ENCODE measurements around the gene PCSK5. TPM values are rescaled to one million over a fixed set of nuclear protein-coding genes. Genes with fewer than 3 reads are reported as not detected.

Gene PCSK5
- total RNA-seq, 5 donors from 2014 or later (not counting 1 experiment from before 2014, with no cell fraction given): 9.1 to 24.1 (median 12.7) TPM

GRCh38 chr9:76401580-76402354 lies 511.3 kb downstream of the PCSK5 start:
- Mint-ChIP-seq H3K27me3 (no peaks in the 10 kb centered on the region), H3K36me3 (no peaks in the 10 kb centered on the region), H3K4me3 (no peak overlapping the region), H3K4me1 (peaks cover 9 to 23% (median 15%) of the 10 kb centered on the region in 3 donors), H3K27ac (no peak overlapping the region), H3K9me3 (no peaks in the 10 kb centered on the region)
- no peaks in the 10 kb centered on the region for H3K36me3 ChIP-seq (ENCODE audit: control insufficient read depth in 2 of 2, extremely low read depth in 1 of 2, insufficient read depth in 1 of 2, low read length in 1 of 2)
- no peak overlapping the region for H3K4me3 ChIP-seq (ENCODE audit: control insufficient read depth in 1 of 2, extremely low read depth in 1 of 2, low read length in 1 of 2)
- ChIA-PET POLR2A (no interaction called here), CTCF (interaction anchor here (0.6 to 1.2 kb wide), 3 partner anchors 11 to 1695 kb away, joined by 3 to 4 read pairs (median 3); no protein-coding TSS in a partner anchor)
- WGBS (ENCODE audit: insufficient coverage): 86% methylated on average over 1 of the region's 3 CpGs
- H3K9me3 ChIP-seq: no peaks in the 10 kb centered on the region
- DNase-seq (no peak), ATAC-seq (replicated peaks in 1 of 4) (no peak)
- no peak overlapping the region for H3K27ac ChIP-seq (ENCODE audit: low read length)
- H3K4me1 ChIP-seq (ENCODE audit: control insufficient read depth in 1 of 2, extremely low read depth in 1 of 2, insufficient read depth in 2 of 2, low read length in 2 of 2): peaks cover 0 to 3% of the 10 kb centered on the region in 2 experiments
- no peaks in the 10 kb centered on the region for H3K27me3 ChIP-seq (replicated peaks in 1 of 2; ENCODE audit: control insufficient read depth in 2 of 2, extremely low read depth in 1 of 2, insufficient read depth in 2 of 2, low read length in 1 of 2)

- Mint-ChIP-seq H3K4me1 (peaks cover 9 to 23% (median 15%) of the 10 kb centered on the region in 3 donors), H3K27ac (peak overlapping the region; percentile 87 to 91), H3K9me3 (no peaks in the 10 kb centered on the region), H3K4me3 (peak overlapping the region; percentile 43 to 63 (median 51)), H3K36me3 (no peaks in the 10 kb centered on the region), H3K27me3 (no peaks in the 10 kb centered on the region)
- H3K4me3 ChIP-seq (ENCODE audit: control insufficient read depth in 1 of 2, extremely low read depth in 1 of 2, low read length in 1 of 2): no peak overlapping the region
- H3K27ac ChIP-seq (ENCODE audit: low read length): peak overlapping the region; percentile 16
- H3K4me1 ChIP-seq (ENCODE audit: control insufficient read depth in 1 of 2, extremely low read depth in 1 of 2, insufficient read depth in 2 of 2, low read length in 2 of 2): peaks cover 0 to 3% of the 10 kb centered on the region in 2 experiments
- H3K36me3 ChIP-seq (ENCODE audit: control insufficient read depth in 2 of 2, extremely low read depth in 1 of 2, insufficient read depth in 1 of 2, low read length in 1 of 2): no peaks in the 10 kb centered on the region
- peak; percentile 69 to 98 (median 76) for ATAC-seq (replicated peaks in 1 of 4)
- no CpG with 5 or more reads among the region's 2 CpGs for WGBS (ENCODE audit: insufficient coverage)
- H3K27me3 ChIP-seq (replicated peaks in 1 of 2; ENCODE audit: control insufficient read depth in 2 of 2, extremely low read depth in 1 of 2, insufficient read depth in 2 of 2, low read length in 1 of 2): no peaks in the 10 kb centered on the region
- POLR2A ChIA-PET: interaction anchor here in 1 of 2 donors (0.5 kb wide), 1 partner anchor 19 kb away, joined by 3 read pairs; no protein-coding TSS in a partner anchor
- CTCF ChIA-PET: interaction anchor here in 1 of 2 donors (1.0 kb wide), 1 partner anchor 9 kb away, joined by 5 read pairs; the partner anchor contains the start of gene RFK
- peak in 6 of 35 experiments; percentile 1 to 73 (median 8) for DNase-seq
- no peaks in the 10 kb centered on the region for H3K9me3 ChIP-seq
Observed at GRCh38 chr9:76403352-76403751, 512.9 kb downstream of the PCSK5 start.

- H3K4me1 Mint-ChIP-seq: peaks cover 9 to 23% (median 15%) of the 10 kb centered on the region in 3 donors
- no peak overlapping the region for H3K27ac Mint-ChIP-seq
- WGBS (ENCODE audit: insufficient coverage): no CpG with 5 or more reads among the region's 1 CpG
- Histone ChIP-seq H3K36me3 (ENCODE audit: control insufficient read depth in 2 of 2, extremely low read depth in 1 of 2, insufficient read depth in 1 of 2, low read length in 1 of 2) (no peaks in the 10 kb centered on the region), H3K4me1 (ENCODE audit: control insufficient read depth in 1 of 2, extremely low read depth in 1 of 2, insufficient read depth in 2 of 2, low read length in 2 of 2) (peaks cover 0 to 3% of the 10 kb centered on the region in 2 experiments), H3K27me3 (replicated peaks in 1 of 2; ENCODE audit: control insufficient read depth in 2 of 2, extremely low read depth in 1 of 2, insufficient read depth in 2 of 2, low read length in 1 of 2) (no peaks in the 10 kb centered on the region), H3K27ac (ENCODE audit: low read length) (no peak overlapping the region), H3K9me3 (no peaks in the 10 kb centered on the region), H3K4me3 (ENCODE audit: control insufficient read depth in 1 of 2, extremely low read depth in 1 of 2, low read length in 1 of 2) (no peak overlapping the region)
- H3K9me3 Mint-ChIP-seq: no peaks in the 10 kb centered on the region
- no peak overlapping the region for H3K4me3 Mint-ChIP-seq
- DNase-seq (no peak), ATAC-seq (replicated peaks in 1 of 4) (no peak)
- ChIA-PET POLR2A (interaction anchor here in 1 of 2 donors (0.7 kb wide), 1 partner anchor 55 kb away, joined by 5 read pairs; the partner anchor contains the start of gene GCNT1), CTCF (interaction anchor here (0.7 to 1.6 kb wide), 8 partner anchors 9 to 1310 kb away, joined by 3 to 13 read pairs (median 4); partner anchors contain the start of gene RFK (in 2 of the 2))
- no peaks in the 10 kb centered on the region for H3K36me3 Mint-ChIP-seq
- H3K27me3 Mint-ChIP-seq: no peaks in the 10 kb centered on the region
Observed at GRCh38 chr9:76404401-76404800, 513.9 kb downstream of the PCSK5 start.

- H3K36me3 ChIP-seq (ENCODE audit: control insufficient read depth in 2 of 2, extremely low read depth in 1 of 2, insufficient read depth in 1 of 2, low read length in 1 of 2): no peaks in the 10 kb centered on the region
- Mint-ChIP-seq H3K27ac (no peak overlapping the region), H3K27me3 (no peaks in the 10 kb centered on the region), H3K9me3 (no peaks in the 10 kb centered on the region), H3K4me1 (peaks cover 9 to 21% (median 14%) of the 10 kb centered on the region in 3 donors), H3K36me3 (no peaks in the 10 kb centered on the region), H3K4me3 (no peak overlapping the region)
- no peak overlapping the region for H3K27ac ChIP-seq (ENCODE audit: low read length)
- no peaks in the 10 kb centered on the region for H3K9me3 ChIP-seq
- H3K4me3 ChIP-seq (ENCODE audit: control insufficient read depth in 1 of 2, extremely low read depth in 1 of 2, low read length in 1 of 2): no peak overlapping the region
- POLR2A ChIA-PET: no interaction called here
- no peak for DNase-seq
- no peak for ATAC-seq (replicated peaks in 1 of 4)
- H3K27me3 ChIP-seq (replicated peaks in 1 of 2; ENCODE audit: control insufficient read depth in 2 of 2, extremely low read depth in 1 of 2, insufficient read depth in 2 of 2, low read length in 1 of 2): no peaks in the 10 kb centered on the region
- CTCF ChIA-PET: interaction anchor here in 1 of 2 donors (0.6 to 1.6 kb wide), 4 partner anchors 11 to 1055 kb away, joined by 3 to 13 read pairs (median 4); partner anchors contain the start of gene RFK
- no CpG with 5 or more reads among the region's 3 CpGs for WGBS (ENCODE audit: insufficient coverage)
- H3K4me1 ChIP-seq (ENCODE audit: control insufficient read depth in 1 of 2, extremely low read depth in 1 of 2, insufficient read depth in 2 of 2, low read length in 2 of 2): peaks cover 0 to 3% of the 10 kb centered on the region in 2 experiments
Observed at GRCh38 chr9:76405340-76405739, 514.9 kb downstream of the PCSK5 start.

GRCh38 chr9:76405868-76406267 lies 515.4 kb downstream of the PCSK5 start:
- no peak for ATAC-seq (replicated peaks in 1 of 4)
- H3K4me3 Mint-ChIP-seq: no peak overlapping the region
- no peaks in the 10 kb centered on the region for H3K9me3 Mint-ChIP-seq
- Histone ChIP-seq H3K4me1 (ENCODE audit: control insufficient read depth in 1 of 2, extremely low read depth in 1 of 2, insufficient read depth in 2 of 2, low read length in 2 of 2) (peaks cover 0 to 3% of the 10 kb centered on the region in 2 experiments), H3K4me3 (ENCODE audit: control insufficient read depth in 1 of 2, extremely low read depth in 1 of 2, low read length in 1 of 2) (no peak overlapping the region), H3K27ac (ENCODE audit: low read length) (no peak overlapping the region), H3K27me3 (replicated peaks in 1 of 2; ENCODE audit: control insufficient read depth in 2 of 2, extremely low read depth in 1 of 2, insufficient read depth in 2 of 2, low read length in 1 of 2) (no peaks in the 10 kb centered on the region), H3K36me3 (ENCODE audit: control insufficient read depth in 2 of 2, extremely low read depth in 1 of 2, insufficient read depth in 1 of 2, low read length in 1 of 2) (no peaks in the 10 kb centered on the region), H3K9me3 (no peaks in the 10 kb centered on the region)
- ChIA-PET POLR2A (no interaction called here), CTCF (interaction anchor here in 1 of 2 donors (0.6 kb wide), 1 partner anchor 1055 kb away, joined by 3 read pairs; no protein-coding TSS in a partner anchor)
- H3K36me3 Mint-ChIP-seq: no peaks in the 10 kb centered on the region
- DNase-seq: no peak
- no peak overlapping the region for H3K27ac Mint-ChIP-seq
- H3K27me3 Mint-ChIP-seq: no peaks in the 10 kb centered on the region
- H3K4me1 Mint-ChIP-seq: peaks cover 9 to 17% (median 10%) of the 10 kb centered on the region in 3 donors
